GM19328 (cell line): ENCODE measurements around the gene UVSSA.
"Not testable (repeated sequence)": the region's sequence is repeated elsewhere in the genome, so short reads cannot be mapped to it uniquely, and the experiment has no call there.

Experiments used
- ATAC-seq: cut with Tn5 transposase; IDR thresholded peaks from one replicate; pipeline ENCODE4 v1.9.1; 2021; ENCODE audit warnings: mild to moderate bottlenecking, moderate library complexity; ENCODE audit not compliant: unreplicated experiment

The UVSSA gene

DNA sequence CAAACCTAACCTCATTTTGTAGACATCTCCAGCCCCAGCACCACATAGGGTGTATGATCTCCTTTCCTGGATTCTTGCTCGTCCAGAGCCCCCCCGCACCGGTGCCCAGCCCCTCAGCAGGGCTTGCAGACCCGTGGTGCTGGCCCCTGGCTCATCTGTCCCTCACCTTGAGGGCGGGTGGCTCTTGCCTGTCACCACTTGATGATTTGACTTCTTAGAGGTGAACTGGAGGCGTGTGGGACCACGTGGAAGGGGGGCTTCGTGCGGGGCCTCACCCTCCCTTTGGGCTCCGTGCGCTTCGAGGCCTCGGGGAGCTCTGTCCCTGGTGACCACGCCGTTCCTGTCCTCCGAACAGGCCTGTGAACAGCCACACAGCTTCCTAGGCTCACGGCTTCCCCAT, 15.5 kb downstream of the UVSSA start:
- no peak for ATAC-seq

DNA sequence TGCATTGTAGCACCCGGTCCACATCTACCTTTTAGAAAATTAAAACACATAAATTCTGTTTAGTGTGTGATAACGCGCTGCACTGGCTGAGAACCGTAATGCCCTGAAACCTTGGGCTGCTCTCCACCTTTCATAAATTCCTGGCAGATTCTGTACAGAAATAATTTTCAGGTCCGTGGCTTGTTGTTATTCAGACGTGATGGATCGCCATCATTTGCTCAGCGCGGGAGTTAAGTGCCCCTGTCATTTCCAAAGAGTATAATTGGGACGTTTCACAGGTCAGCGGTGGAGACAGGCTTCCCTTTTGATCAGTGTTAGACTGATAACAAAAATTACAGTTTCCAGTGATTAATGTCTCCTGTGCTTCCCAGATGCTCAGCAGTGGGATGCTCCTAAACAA, 16.5 kb downstream of the UVSSA start:
- no peak for ATAC-seq

DNA sequence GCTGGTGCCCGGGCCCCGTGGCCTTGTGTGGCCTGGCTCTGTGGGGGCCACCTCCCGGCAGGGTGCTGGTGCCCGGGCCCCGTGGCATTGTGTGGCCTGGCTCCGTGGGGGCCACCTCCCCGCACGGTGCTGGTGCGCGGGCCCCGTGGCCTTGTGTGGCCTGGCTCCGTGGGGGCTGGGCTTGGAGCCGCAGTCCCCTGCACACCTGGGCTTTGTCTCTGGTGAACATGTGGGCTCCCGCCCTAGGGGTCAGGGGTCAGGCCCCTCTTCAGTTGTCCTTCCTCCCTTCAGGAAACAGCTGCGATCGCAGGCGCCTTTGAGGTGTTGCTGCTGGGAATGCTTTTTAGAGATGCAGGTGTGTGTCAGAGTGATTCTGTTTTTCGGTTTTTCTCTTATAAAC, 17.2 kb downstream of the UVSSA start:
- ATAC-seq, result no peak

DNA sequence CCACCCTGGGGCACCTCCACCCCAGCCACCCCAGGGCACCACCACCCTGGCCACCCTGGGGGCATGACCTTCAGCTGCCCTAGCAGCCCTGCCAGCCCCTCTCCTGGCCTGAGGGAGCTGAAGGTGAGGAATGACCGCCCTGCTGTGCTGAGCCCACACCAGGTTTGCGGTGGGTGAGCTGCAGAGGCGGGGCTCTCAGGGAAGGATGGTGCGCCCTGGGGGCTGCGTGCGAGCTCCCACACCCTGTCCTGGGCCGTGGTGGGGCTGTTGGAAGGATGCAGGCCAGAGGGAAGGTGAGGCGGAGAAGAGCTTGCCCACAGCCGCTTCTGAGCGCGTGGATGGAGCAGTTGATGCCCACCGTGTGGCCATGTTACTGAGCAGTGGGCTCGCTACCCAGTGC, 17.7 kb downstream of the UVSSA start:
- ATAC-seq, result no peak

DNA sequence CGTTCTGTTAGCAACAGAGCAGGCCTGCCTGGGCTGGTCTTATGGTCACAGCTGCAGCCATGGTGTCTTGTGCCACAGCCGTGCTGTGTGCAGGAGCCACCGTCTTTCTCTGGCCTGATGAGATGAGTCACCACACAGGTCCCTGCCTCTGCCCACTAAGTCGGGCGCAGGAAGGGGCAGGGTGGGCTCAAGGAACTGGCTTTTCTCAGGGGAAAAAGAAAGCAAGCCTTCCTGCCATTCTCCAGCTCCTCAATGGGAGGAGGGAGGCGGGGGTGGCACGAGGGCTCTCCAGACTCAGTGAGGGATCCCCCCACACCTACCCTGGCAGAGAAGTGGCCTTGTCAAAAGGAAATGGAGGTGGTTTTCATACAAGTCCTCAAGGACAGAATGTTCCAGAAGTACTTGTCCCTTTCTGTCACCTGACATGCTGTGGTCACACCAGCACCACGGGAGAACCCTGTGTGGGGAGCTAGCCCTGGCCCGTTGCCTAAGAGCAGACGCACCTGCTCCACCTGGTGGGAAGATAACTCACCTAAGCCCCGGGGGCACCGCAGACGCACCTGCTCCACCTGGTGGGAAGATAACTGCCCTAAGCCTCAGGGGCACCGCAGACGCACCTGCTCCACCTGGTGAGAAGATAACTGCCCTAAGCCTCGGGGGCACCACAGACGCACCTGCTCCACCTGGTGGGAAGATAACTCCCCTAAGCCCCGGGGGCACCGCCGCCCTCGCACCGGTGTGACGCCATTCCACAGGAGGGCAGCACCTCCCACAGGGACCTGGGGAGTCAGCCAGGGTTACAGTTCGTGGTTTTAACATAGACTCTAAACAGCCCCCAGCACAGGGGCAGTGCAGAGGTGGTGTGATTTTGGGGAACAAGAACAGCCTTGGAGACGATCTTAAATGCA, 18.5 kb downstream of the UVSSA start:
- ATAC-seq, result no peak

DNA sequence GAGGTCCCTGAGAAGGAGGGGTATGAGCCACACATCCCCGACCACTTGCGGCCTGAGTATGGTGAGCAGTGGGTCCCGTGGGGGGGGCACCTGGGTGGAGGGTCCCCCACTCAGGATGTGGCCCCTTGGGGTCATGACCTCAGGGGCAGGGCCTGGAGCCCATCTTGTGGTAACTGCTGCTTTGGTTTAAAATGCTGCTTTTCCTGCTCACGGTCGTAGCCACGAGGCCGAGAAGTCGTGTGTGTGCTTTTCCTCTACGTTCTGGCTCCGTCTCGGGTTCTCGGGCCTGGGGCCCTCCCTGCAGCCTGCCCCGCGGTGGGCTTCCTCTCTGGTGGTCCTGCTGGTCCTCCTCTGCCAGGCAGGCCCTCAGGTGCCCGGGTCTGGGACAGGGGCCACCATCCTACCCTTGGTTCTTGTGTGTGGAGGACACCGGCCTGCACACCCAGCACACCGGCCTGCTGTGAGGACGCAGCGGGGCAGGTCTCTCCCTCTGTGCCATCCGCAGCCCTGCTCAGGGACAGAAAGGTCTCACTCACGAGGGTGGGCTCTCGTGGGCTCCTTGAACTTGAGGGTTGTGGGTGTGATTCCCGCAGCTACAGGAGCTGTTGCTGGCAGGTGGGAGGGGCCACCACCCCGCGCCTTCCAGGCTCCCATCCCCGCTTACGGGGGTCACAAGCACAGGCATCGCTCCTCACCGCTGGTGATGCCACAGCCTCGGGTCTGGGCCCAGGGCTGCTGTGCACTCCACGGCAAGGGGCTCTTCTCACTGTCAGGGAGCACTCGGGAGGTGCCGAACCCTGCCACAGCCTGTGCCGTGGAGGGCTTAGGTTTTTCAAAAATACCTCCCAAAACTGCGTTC, 19.6 kb downstream of the UVSSA start:
- no peak for ATAC-seq

DNA sequence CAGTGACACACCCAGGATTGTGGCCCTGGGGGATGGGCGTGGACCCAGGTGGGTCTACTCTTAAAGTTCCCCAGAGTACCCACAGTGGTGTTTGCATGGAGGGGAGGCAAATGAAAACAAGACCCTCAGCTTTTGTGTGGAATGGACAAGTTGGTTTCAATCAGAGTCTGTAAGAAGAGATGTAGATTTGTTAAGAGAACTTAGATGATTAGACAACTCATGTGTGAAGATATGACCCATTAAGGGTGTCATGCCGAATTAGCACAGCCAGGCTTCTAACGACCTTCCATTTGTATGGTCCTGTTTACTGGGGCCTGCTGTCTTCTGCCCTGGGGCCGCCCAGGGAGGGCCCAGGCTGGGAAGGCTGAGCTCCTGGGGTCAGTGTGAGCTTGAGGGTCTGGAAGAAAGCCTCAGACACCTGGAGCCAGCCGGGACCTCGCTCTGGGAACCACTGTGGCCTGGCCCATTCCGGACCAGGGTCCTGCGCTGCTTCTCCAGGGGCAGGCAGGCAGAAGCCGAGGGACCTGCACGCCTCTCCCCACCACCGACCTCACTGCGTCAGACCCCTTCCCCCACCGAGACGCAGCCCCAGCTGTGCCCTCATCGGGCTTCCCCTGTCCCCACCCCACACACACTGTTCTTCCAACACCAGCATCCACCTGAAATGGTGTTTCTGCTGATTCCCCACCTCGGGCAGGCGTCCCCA, 20.4 kb downstream of the UVSSA start:
- no peak for ATAC-seq

DNA sequence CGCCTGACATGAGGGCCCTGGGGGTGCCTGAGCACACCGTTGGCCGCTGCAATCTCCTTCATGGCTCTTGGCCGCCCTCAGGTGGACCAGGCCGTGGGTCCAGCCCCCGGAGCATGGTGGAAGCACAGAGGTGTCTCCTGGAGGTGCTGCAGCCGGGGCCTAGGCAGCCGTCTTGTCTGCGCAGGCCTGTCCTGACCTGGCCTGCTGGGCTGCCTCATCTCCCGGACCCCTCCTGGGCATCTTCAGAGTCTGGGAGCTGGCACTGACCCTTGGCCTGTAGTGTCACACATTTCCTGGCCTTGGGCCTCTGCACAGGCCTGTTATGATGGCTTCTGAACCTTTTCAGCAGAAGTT, 20.9 kb downstream of the UVSSA start:
- ATAC-seq, result no peak

DNA sequence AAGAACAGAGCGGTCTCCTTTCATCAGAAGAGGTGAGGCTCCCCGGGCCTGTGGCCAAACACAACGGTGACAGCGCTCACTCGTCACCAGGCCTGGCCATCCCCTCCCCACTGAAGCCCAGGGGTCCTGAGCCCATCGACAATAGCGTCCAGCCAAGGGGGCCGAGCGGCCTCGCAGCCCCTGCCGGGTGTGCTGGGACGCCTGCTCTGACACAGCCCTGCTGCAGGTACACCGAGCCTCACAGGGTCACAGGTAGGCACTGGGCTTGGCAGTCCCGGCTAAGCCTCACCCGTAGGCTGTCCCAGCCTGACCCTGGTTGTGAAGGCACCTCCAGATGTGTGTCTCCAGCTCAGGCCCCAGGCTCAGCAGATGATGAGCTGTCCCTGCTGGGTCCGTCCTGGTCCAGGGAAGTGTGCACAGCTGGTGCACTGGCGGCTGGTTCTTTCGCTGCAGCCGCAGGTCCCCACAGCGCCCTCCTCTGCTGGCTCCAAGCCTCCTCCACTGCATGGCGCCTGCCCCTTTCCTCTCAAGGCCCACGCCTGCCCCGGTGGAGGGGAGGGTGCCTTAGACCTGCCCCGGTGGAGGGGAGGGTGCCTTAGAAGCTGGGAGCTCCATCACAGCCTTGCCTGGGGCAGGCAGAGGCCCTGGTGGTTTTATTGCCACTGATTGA, 21.5 kb downstream of the UVSSA start:
- ATAC-seq, result no peak

DNA sequence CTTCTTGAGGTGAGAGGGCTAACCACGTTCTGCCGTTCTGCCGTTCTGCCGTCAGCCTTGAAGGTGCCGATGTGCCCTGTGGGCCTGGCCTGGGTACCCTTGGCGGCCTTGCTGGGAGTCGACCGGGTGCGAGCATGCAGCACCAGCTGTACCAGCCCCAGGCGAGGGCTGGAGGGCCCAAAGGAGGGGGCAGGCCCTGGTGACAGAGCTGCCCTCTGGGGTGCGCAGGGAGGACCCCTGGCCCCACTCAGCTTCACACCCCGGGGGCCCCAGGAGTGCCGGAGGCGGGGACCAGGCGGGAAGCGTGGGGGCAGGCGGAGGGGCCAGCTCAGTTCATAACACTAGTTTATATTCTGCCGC, 22.1 kb downstream of the UVSSA start:
- no peak for ATAC-seq

DNA sequence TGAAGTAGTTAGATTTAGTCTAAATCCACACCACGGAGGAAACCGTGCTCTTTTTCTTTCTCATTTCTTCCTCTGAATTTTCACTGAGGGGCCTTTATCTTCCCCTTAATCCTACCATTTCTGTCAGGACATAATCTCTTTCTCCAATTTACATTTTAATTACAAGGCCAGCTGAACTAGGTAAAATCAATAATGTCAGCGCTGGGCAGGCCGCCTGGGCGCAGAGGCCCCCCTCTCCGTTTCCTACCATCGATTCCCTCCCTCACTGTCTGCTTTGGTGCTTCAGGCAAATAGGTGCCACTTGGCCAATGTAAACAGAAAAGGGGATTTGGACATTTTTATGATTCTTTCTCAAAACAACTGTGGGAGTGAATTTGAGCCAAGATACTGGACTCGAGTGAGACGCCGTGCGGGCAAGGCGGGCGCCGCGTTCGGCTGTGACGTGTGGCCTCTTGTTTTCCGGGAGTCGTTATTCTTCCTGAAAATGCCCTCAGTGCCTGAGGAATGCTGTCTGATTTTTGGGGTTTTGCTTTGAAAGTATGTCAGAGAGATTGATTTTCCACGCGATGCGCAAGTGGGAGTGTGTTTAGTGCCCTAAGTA, 22.6 kb downstream of the UVSSA start:
- no peak for ATAC-seq

DNA sequence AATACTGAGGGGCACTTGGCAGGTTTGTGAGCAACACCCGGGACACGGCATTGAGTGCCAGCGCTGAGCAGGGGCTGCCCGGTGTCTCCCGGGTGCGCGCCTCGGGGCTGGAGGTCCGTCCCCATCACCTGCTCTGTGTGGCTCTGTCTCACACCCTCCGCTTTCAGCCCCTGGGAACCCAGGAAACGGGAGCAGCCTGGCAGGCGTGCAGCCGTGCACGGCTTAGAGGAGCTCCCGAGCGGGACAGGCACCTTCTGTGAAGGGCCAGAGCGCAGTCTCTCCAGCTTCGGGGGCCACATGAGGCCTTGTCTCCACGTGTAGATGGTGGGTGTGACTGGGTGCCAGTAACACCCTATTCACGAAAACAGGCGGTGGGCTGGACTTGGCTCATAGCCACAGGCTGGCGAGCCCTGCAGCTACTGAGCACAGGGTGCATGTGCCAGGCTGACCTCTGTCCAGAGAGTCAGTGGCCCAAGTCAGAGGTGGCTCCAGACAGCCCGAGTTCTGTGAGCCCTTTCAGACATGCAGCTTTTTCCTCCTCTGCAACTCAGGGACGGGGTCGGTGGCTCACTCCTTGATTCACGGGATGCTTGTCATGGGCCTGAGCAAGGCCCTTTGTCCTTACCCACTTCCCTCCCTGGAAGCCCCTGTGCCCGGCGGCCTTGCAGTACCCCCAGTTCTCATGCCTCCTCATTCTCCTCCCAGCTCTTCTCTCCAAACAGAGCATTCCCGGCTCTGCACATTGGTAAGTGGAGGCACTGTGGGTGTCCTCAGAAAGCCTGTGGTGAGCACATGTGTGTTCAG, 23.5 kb downstream of the UVSSA start:
- no peak for ATAC-seq

DNA sequence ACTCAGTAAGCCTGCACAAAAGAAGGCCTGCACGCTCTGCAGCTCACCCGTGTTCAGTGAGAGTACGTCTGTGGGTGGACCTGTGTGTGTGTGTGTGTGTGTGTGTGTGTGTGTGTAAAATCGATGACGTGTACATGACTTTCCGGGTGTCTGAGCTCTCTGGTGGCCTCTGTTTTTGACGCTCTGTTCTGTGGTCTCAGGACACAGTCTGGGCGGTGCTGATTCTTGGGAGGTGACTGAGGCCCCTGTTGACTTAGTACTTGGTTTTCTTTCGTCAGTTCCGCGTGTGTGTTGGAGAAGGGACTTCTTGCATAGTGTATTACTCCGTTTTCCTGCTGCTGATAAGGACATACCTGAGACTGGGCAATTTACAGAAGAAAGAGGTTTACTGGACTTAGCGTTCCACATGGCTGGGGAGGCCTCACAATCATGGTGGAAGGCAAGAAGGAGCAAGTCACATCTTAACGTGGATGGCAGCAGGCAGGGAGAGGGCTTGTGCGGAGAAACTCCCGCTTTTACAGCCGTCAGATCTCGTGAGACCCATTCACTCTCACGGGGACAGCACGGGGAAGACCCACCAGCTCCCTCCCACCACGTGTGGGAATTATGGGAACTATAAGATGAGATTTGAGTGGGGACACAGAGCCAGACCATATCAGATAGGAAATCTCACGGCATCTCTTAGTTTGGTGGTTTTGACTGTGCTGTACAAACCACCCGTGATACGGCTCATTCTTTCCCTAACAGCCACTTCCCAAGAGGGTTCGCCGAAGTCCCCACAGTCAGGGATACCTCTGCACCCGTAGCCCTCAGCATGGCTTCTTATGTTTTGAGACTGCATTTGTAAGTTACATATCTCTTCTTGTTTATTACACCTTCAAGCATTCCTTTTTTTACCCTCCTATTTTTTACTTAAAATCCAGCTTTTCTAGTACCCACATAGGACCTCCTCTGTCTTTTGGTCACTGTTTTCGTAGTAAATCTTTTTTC, 24.5 kb downstream of the UVSSA start:
- ATAC-seq, result no peak

DNA sequence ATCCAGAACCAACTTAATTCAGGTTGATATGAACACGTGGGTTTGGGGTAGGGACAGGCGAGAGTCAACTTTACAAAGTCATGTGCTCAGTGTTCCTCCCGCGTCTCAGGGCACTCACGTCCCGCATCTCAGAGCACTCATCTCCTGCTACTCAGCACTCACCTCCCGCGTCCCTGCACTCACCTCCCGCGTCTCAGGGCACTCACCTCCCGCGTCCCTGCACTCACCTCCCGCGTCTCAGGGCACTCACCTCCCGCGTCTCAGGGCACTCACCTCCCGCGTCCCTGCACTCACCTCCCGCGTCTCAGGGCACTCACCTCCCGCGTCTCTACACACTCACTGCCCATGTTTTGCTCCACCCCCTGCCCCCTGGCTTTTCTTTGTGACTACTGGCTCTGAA, 25.6 kb downstream of the UVSSA start:
- not testable (repeated sequence) for ATAC-seq

DNA sequence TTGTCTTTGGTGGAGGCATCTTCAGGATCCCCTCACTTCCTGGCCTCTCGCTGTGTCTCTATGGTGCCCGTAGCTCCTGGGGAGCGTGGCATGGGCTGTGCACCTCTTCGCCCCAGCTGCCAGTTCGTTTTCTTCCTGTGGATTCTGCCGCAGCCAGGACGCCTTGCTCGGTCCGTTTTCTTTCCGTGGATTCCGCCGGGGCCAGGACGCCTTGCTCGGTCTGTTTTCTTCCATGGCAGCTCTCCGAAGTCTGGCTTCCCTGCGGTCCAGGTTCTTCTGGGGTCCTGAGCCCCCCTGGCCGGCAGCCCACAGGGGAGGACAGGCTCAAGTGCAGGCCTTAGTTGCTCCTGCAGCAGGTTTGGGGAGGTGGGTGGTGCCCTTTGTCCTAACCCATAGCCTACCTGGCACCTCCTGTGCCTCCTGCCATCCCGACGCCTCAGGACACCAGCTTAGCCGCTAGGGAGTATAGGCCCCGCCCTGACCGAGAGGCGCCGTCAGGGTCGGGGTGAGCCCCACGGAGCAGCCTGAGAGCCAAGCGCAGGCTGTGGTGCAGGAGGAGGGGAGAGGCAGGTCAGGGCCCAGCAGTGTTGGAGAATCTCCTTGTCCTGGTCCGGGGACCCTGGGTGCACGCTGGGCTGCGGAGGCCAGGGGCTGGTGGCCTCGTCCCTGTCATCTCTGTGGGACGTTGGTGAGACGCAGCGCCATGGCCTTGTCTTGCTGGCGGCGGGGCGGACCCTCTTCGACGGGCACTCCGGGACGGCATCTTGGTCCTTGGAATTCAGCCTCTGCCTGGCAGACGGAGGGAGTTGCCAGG, 27.1 kb downstream of the UVSSA start:
- ATAC-seq, result no peak

DNA sequence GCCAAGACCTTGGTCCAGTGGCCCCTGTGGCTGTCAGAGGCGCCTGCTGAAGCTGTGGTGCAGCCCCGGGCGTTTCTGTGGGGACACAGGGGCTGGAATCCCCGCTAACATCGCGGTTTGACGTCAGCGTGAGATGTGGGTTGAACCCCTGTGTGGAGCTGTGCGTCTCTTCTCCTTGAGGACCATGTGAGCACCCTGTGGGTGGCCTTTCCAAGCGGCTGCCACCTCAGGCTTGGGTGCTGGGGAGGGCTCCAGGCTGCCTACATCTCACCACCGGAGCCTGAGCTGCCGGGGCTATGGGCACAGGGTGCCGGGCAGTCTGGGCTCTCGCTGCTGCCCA, 27.7 kb downstream of the UVSSA start:
- ATAC-seq, result no peak

DNA sequence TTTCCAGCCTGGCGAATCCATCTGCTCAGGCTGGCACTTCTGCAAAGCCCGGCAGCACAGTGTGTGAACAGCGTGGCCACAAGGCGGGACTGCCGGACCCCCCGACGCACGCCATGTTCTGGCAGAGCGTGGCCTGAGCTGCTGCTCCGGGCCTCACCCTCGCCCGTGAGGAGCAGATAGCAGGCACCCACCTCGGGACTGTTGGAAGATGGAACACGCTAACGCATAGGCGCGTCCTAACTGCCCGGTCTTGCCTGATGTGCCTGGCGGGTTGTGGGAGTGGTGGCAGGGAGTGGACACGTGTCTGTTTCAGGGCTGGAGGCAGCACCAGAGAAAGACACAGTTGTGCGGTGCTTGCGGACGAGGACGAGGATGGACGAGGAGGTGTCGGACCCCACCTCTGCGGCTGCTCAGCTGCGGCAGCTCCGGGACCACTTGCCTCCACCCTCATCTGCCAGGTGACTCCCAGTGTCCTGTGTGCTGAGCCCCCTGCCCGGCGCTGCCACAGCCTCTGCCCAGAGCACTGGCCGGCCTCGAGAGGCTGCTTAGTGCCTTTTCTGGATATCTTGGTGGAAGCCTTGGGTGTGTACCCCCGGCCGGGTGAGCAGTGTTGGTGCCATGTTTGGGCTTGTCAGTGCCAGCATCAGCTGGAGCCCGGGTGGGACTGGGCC, 28.2 kb downstream of the UVSSA start:
- no peak for ATAC-seq
